Tibial nerve (tissue), 4 donors: ENCODE data around the gene SIRPA.

Experiments used
- EP300 ChIP-seq, 2 donors: sonication (generic); formaldehyde crosslinking; IDR thresholded peaks; one replicate each; pipeline ENCODE4 v1.6.1; 2017; ENCODE audit warnings: antibody characterized with exemption in 2 of 2, mild to moderate bottlenecking in 1 of 2
- TF ChIP-seq, protein P1 (sequence below), 5 experiments: fragments of 200-600 bp in 3 of 5; fragments of 450-650 bp in 2 of 5; sonication (generic) in 3 of 5; IDR thresholded peaks; one replicate each; pipeline ENCODE4 v1.5.1; 2016 to 2019; ENCODE audit warnings: antibody characterized with exemption in 5 of 5, mild to moderate bottlenecking in 3 of 5, moderate library complexity in 2 of 5

DNA sequence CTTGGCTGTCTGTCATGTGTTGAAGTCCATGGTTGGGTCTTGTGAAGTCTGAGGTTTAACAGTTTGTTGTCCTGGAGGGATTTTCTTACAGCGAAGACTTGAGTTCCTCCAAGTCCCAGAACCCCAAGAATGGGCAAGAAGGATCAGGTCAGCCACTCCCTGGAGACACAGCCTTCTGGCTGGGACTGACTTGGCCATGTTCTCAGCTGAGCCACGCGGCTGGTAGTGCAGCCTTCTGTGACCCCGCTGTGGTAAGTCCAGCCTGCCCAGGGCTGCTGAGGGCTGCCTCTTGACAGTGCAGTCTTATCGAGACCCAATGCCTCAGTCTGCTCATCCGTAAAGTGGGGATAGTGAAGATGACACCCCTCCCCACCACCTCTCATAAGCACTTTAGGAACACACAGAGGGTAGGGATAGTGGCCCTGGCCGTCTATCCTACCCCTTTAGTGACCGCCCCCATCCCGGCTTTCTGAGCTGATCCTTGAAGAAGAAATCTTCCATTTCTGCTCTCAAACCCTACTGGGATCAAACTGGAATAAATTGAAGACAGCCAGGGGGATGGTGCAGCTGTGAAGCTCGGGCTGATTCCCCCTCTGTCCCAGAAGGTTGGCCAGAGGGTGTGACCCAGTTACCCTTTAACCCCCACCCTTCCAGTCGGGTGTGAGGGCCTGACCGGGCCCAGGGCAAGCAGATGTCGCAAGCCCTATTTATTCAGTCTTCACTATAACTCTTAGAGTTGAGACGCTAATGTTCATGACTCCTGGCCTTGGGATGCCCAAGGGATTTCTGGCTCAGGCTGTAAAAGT is 43.5 kb downstream of the SIRPA start:
- TF ChIP-seq, protein P1, sequence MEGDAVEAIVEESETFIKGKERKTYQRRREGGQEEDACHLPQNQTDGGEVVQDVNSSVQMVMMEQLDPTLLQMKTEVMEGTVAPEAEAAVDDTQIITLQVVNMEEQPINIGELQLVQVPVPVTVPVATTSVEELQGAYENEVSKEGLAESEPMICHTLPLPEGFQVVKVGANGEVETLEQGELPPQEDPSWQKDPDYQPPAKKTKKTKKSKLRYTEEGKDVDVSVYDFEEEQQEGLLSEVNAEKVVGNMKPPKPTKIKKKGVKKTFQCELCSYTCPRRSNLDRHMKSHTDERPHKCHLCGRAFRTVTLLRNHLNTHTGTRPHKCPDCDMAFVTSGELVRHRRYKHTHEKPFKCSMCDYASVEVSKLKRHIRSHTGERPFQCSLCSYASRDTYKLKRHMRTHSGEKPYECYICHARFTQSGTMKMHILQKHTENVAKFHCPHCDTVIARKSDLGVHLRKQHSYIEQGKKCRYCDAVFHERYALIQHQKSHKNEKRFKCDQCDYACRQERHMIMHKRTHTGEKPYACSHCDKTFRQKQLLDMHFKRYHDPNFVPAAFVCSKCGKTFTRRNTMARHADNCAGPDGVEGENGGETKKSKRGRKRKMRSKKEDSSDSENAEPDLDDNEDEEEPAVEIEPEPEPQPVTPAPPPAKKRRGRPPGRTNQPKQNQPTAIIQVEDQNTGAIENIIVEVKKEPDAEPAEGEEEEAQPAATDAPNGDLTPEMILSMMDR (IDR thresholded peaks at IDR 0.05), result no peak
- TF ChIP-seq EP300 (IDR thresholded peaks at IDR 0.05), result no peak
